CD1c-positive myeloid dendritic cell (primary cell): ENCODE results near the gene FOXD1.
"Not testable (repeated sequence)": the region's sequence is repeated elsewhere in the genome, so short reads cannot be mapped to it uniquely, and the experiment has no call there.

Experiments used
- DNase-seq: peaks from one replicate; pipeline ENCODE4 v3.0.0-alpha.2; 2016; ENCODE audit errors: extremely low spot score

FOXD1 gene

GRCh38 chr5:73417303-73418034, 31.1 kb downstream of the FOXD1 start:
- DNase-seq, result no peak

GRCh38 chr5:73415617-73416016, 33.0 kb downstream of the FOXD1 start:
- DNase-seq, result no peak

- DNase-seq, result no peak
Observed at GRCh38 chr5:73415171-73415570, 33.4 kb downstream of the FOXD1 start.

- DNase-seq, result no peak
Observed at GRCh38 chr5:73412597-73412988, 36.0 kb downstream of the FOXD1 start.

GRCh38 chr5:73411936-73412596, 36.5 kb downstream of the FOXD1 start:
- no peak for DNase-seq

GRCh38 chr5:73409927-73410326, 38.6 kb downstream of the FOXD1 start:
- DNase-seq, result not testable (repeated sequence)

DNA sequence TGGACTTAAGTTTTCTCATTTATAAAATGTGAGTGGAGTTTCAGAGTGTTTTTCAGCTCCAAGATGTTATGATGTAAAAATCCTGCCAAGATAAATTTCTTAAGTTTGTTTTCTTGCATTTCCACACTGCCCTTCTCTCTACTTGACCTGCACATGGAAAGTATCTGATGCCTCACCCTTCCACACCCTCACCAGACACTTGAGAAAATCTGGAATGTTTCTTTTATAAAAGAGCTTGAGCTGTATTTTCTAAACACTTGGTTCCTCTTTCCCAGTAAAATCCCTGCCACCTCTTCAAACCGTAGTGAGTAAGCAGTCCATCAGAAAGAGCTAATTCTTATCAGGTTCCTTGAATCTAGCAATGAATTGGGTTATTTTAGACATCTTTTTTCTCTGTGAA, 42.9 kb downstream of the FOXD1 start:
- no peak for DNase-seq

- DNase-seq, result no peak
Observed at GRCh38 chr5:73399775-73400174, 48.8 kb downstream of the FOXD1 start.
